CD4-positive, CD25-positive, alpha-beta regulatory T cell (primary cell): ENCODE measurements around the gene ACTR3C. TPM values are rescaled to one million over a fixed set of nuclear protein-coding genes. Genes with fewer than 3 reads are reported as not detected.

Experiments
- ATAC-seq, 2 donors: fragments of 150-1000 bp; cut with Tn5 transposase; one replicate each; pipeline ENCODE4 v1.10.0; 2021; ENCODE audit warnings: low read depth in 2 of 2, moderate number of reproducible peaks in 2 of 2, moderate library complexity in 1 of 2
- DNase-seq, 3 donors: peaks; one replicate each; pipeline versions ENCODE4 v3.0.0 to v3.0.0-alpha.2; 2012 to 2022; ENCODE audit warnings: mixed read lengths in 1 of 3
- H3K27ac ChIP-seq: one replicate; pipeline ENCODE4 v1.7.0; 2013; ENCODE audit warnings: mild to moderate bottlenecking, low read length; ENCODE audit not compliant: insufficient read depth, poor library complexity, severe bottlenecking
- H3K27me3 ChIP-seq: one replicate; pipeline ENCODE4 v1.7.0; 2013; ENCODE audit warnings: low read length; ENCODE audit not compliant: control insufficient read depth, insufficient read depth
- H3K36me3 ChIP-seq: one replicate; pipeline ENCODE4 v1.7.0; 2013; ENCODE audit warnings: mild to moderate bottlenecking, low read length, moderate library complexity; ENCODE audit not compliant: control insufficient read depth, insufficient read depth
- H3K4me1 ChIP-seq: 2 replicates; pipeline ENCODE4 v1.7.0; 2013; ENCODE audit warnings: mild to moderate bottlenecking, low read length; ENCODE audit not compliant: insufficient read depth, control insufficient read depth, poor library complexity, severe bottlenecking
- H3K4me3 ChIP-seq: one replicate; pipeline ENCODE4 v1.7.0; 2013; ENCODE audit warnings: low read depth, mild to moderate bottlenecking, low read length, moderate library complexity
- H3K9me3 ChIP-seq, 2 experiments: 1 replicate in 1 of 2; 2 replicates in 1 of 2; pipeline ENCODE4 v1.7.0; 2013; ENCODE audit warnings: low read length in 2 of 2, mild to moderate bottlenecking in 1 of 2, moderate library complexity in 1 of 2; ENCODE audit not compliant: control insufficient read depth in 2 of 2
- H3K27ac Mint-ChIP-seq, 3 donors: one replicate each; pipeline ENCODE4 v1.8.0; 2020 to 2022; ENCODE audit warnings: mild to moderate bottlenecking in 3 of 3, mixed read lengths in 3 of 3, moderate library complexity in 2 of 3
- H3K27me3 Mint-ChIP-seq: one replicate; pipeline ENCODE4 v1.8.0; 2022; ENCODE audit warnings: mild to moderate bottlenecking, mixed read lengths
- H3K36me3 Mint-ChIP-seq: one replicate; pipeline ENCODE4 v1.8.0; 2020; ENCODE audit warnings: mixed read lengths
- H3K4me1 Mint-ChIP-seq, 4 donors: one replicate each; pipeline ENCODE4 v1.8.0; 2020 to 2022; ENCODE audit warnings: mixed read lengths in 4 of 4, mild to moderate bottlenecking in 1 of 4
- H3K4me3 Mint-ChIP-seq, 4 donors: one replicate each; pipeline ENCODE4 v1.8.0; 2020 to 2022; ENCODE audit warnings: mild to moderate bottlenecking in 4 of 4, mixed read lengths in 4 of 4, moderate library complexity in 3 of 4
- H3K9me3 Mint-ChIP-seq, 7 donors: one replicate each; pipeline ENCODE4 v1.8.0; 2020 to 2022; ENCODE audit warnings: mixed read lengths in 7 of 7, mild to moderate bottlenecking in 3 of 7, moderate library complexity in 2 of 7
- polyA plus RNA-seq, 4 donors: library from polyadenylated mRNA; unstranded; fragments of 300-500 nt; fragmentation: Illumina TruSeq; gene quantifications; one replicate each; pipeline ENCODE4 v1.2.3, GENCODE V29; 2021
- total RNA-seq: library from RNA; stranded (reverse); gene quantifications from one replicate; pipeline ENCODE4 v1.2.3, GENCODE V29; 2022

ACTR3C gene
- total and polyA plus RNA-seq, 5 donors from 2014 or later: 4.3 to 17.2 (median 5.0) TPM

- Mint-ChIP-seq H3K27me3 (peaks cover 29% of the 10 kb centered on the region), H3K36me3 (peaks cover 12% of the 10 kb centered on the region), H3K4me3 (no peak overlapping the region), H3K4me1 (peaks cover 2 to 18% (median 5%) of the 10 kb centered on the region in 4 donors), H3K9me3 (no peaks in the 10 kb centered on the region), H3K27ac (no peak overlapping the region)
- peaks cover 5% of the 10 kb centered on the region for H3K4me1 ChIP-seq
- ATAC-seq (no peak), DNase-seq (no peak)
- no peak overlapping the region for H3K4me3 ChIP-seq
- H3K27ac ChIP-seq: no peak overlapping the region
- H3K27me3 ChIP-seq: peaks cover 8% of the 10 kb centered on the region
- H3K36me3 ChIP-seq: no peaks in the 10 kb centered on the region
- H3K9me3 ChIP-seq: peaks cover 0 to under 1% of the 10 kb centered on the region in 2 experiments
Measured at GRCh38 chr7:150338166-150338829, 15.0 kb upstream of the ACTR3C start.

- peaks cover 4% of the 10 kb centered on the region for H3K27me3 ChIP-seq
Measured at GRCh38 chr7:150337659-150338081, 14.3 kb upstream of the ACTR3C start.

GRCh38 chr7:150337179-150337578 is 13.8 kb upstream of the ACTR3C start:
- Histone ChIP-seq H3K27ac (no peak overlapping the region), H3K9me3 (no peaks in the 10 kb centered on the region), H3K4me3 (no peak overlapping the region), H3K4me1 (peaks cover 5% of the 10 kb centered on the region), H3K27me3 (peaks cover 3% of the 10 kb centered on the region), H3K36me3 (peaks cover 2% of the 10 kb centered on the region)
- ATAC-seq (no peak), DNase-seq (no peak)
- peaks cover 12% of the 10 kb centered on the region for H3K36me3 Mint-ChIP-seq
- H3K4me1 Mint-ChIP-seq: peaks cover 3 to 15% (median 4%) of the 10 kb centered on the region in 4 donors
- no peak overlapping the region for H3K4me3 Mint-ChIP-seq
- H3K9me3 Mint-ChIP-seq: no peaks in the 10 kb centered on the region
- peaks cover 17% of the 10 kb centered on the region for H3K27me3 Mint-ChIP-seq
- no peak overlapping the region for H3K27ac Mint-ChIP-seq

More at GRCh38 chr7:150337659-150338081, 14.3 kb upstream of the ACTR3C start:
- Mint-ChIP-seq H3K27ac (no peak overlapping the region), H3K4me3 (no peak overlapping the region), H3K36me3 (peaks cover 12% of the 10 kb centered on the region), H3K27me3 (peaks cover 22% of the 10 kb centered on the region), H3K4me1 (peaks cover 3 to 18% (median 5%) of the 10 kb centered on the region in 4 donors), H3K9me3 (no peaks in the 10 kb centered on the region)
- no peak for ATAC-seq
- no peak overlapping the region for H3K4me3 ChIP-seq
- peaks cover 5% of the 10 kb centered on the region for H3K4me1 ChIP-seq
- H3K27ac ChIP-seq: no peak overlapping the region
- no peaks in the 10 kb centered on the region for H3K36me3 ChIP-seq
- no peak for DNase-seq
- H3K9me3 ChIP-seq: no peaks in the 10 kb centered on the region

GRCh38 chr7:150336746-150337145 is 13.4 kb upstream of the ACTR3C start:
- Mint-ChIP-seq H3K27me3 (peaks cover 13% of the 10 kb centered on the region), H3K27ac (no peak overlapping the region), H3K4me3 (no peak overlapping the region), H3K4me1 (peaks cover under 1 to 12% (median 4%) of the 10 kb centered on the region in 4 donors), H3K36me3 (peaks cover 12% of the 10 kb centered on the region), H3K9me3 (no peaks in the 10 kb centered on the region)
- Histone ChIP-seq H3K27ac (no peak overlapping the region), H3K27me3 (no peaks in the 10 kb centered on the region), H3K36me3 (peaks cover 3% of the 10 kb centered on the region), H3K9me3 (no peaks in the 10 kb centered on the region), H3K4me1 (peaks cover 5% of the 10 kb centered on the region), H3K4me3 (no peak overlapping the region)
- no peak for ATAC-seq
- no peak for DNase-seq

- H3K27me3 ChIP-seq: no peaks in the 10 kb centered on the region
- Mint-ChIP-seq H3K4me1 (peaks cover 0 to 9% (median 5%) of the 10 kb centered on the region in 4 donors), H3K27me3 (peaks cover 13% of the 10 kb centered on the region), H3K36me3 (peaks cover 12% of the 10 kb centered on the region), H3K9me3 (no peaks in the 10 kb centered on the region), H3K27ac (peak overlapping the region in 1 of 3 donors; percentile 52), H3K4me3 (no peak overlapping the region)
- ATAC-seq: no peak
- no peaks in the 10 kb centered on the region for H3K9me3 ChIP-seq
- H3K4me3 ChIP-seq: no peak overlapping the region
- H3K36me3 ChIP-seq: peaks cover 3% of the 10 kb centered on the region
- DNase-seq: no peak
- no peak overlapping the region for H3K27ac ChIP-seq
- H3K4me1 ChIP-seq: peaks cover 2% of the 10 kb centered on the region
Measured at GRCh38 chr7:150335774-150336112, 12.4 kb upstream of the ACTR3C start.

- Mint-ChIP-seq H3K36me3 (peaks cover 12% of the 10 kb centered on the region), H3K27me3 (peaks cover 13% of the 10 kb centered on the region), H3K4me3 (no peak overlapping the region), H3K27ac (peak overlapping the region in 1 of 3 donors; percentile 52), H3K4me1 (peaks cover 0 to 9% (median 5%) of the 10 kb centered on the region in 4 donors), H3K9me3 (no peaks in the 10 kb centered on the region)
- Histone ChIP-seq H3K9me3 (no peaks in the 10 kb centered on the region), H3K36me3 (peaks cover 3% of the 10 kb centered on the region), H3K27ac (no peak overlapping the region), H3K4me3 (no peak overlapping the region), H3K4me1 (no peaks in the 10 kb centered on the region), H3K27me3 (no peaks in the 10 kb centered on the region)
- DNase-seq (no peak), ATAC-seq (no peak)
Measured at GRCh38 chr7:150335108-150335773, 11.9 kb upstream of the ACTR3C start.

- no peak overlapping the region for H3K27ac Mint-ChIP-seq
- peaks cover 4% of the 10 kb centered on the region for H3K27me3 Mint-ChIP-seq
- no peaks in the 10 kb centered on the region for H3K9me3 Mint-ChIP-seq
- no peak overlapping the region for H3K27ac ChIP-seq
- ATAC-seq (no peak), DNase-seq (no peak)
- H3K9me3 ChIP-seq: no peaks in the 10 kb centered on the region
- H3K4me3 ChIP-seq: no peak overlapping the region
- peaks cover 6% of the 10 kb centered on the region for H3K36me3 ChIP-seq
- peaks cover 14% of the 10 kb centered on the region for H3K36me3 Mint-ChIP-seq
- no peaks in the 10 kb centered on the region for H3K27me3 ChIP-seq
- no peak overlapping the region for H3K4me3 Mint-ChIP-seq
- H3K4me1 Mint-ChIP-seq: peaks cover 0 to 6% (median 2%) of the 10 kb centered on the region in 4 donors
- no peaks in the 10 kb centered on the region for H3K4me1 ChIP-seq
Measured at GRCh38 chr7:150334108-150334507, 10.8 kb upstream of the ACTR3C start.
